Activated naive CD4-positive, alpha-beta T cell treated with anti-CD3 and anti-CD28 coated beads, Interleukin-2, amount 50 U/mL, for 72 hours (primary cell): ENCODE results near the gene NTRK3. TPM values are rescaled to one million over a fixed set of nuclear protein-coding genes. Genes with fewer than 3 reads are reported as not detected.
A peak's percentile ranks its signal among the peaks of the same experiment; 100 is the strongest.

Experiments
- ATAC-seq, 2 donors: fragments of 150-1000 bp; cut with Tn5 transposase; 2 replicates each; pipeline ENCODE4 v1.10.0; 2021; ENCODE audit warnings: mild to moderate bottlenecking in 2 of 2, moderate library complexity in 2 of 2
- DNase-seq, 2 donors: peaks; one replicate each; pipeline ENCODE4 v3.0.0; 2021 to 2022; ENCODE audit warnings: low spot score in 2 of 2
- H3K27ac Mint-ChIP-seq, 2 donors: one replicate each; pipeline ENCODE4 v1.8.0; 2022; ENCODE audit warnings: mild to moderate bottlenecking in 2 of 2, mixed read lengths in 2 of 2
- H3K36me3 Mint-ChIP-seq, 2 donors: one replicate each; pipeline ENCODE4 v1.8.0; 2022; ENCODE audit warnings: mixed read lengths in 2 of 2
- H3K9me3 Mint-ChIP-seq, 2 donors: one replicate each; pipeline ENCODE4 v1.8.0; 2022; ENCODE audit warnings: mixed read lengths in 2 of 2
- total RNA-seq, 2 donors: library from RNA; stranded (reverse); gene quantifications; one replicate each; pipeline ENCODE4 v1.2.3, GENCODE V29; 2022

NTRK3 gene
- total RNA-seq, result 1 to 10 TPM in 1 of 2 donors, under 1 TPM in 1; 0.71 to 4.0 TPM

- H3K36me3 Mint-ChIP-seq, result no peaks in the 10 kb centered on the region
- no peaks in the 10 kb centered on the region for H3K9me3 Mint-ChIP-seq
- H3K27ac Mint-ChIP-seq, result peak within 1 kb of the TSS in 1 of 2 donors; percentile 52
- peak; percentile 12 to 33 for ATAC-seq
- no peak for DNase-seq
Observed at GRCh38 chr15:88256279-88257230, at the start of gene NTRK3. NTRK3 (minus strand) TSS chr15:88256739; CDS start chr15:88256153, 586 bp downstream.

- Mint-ChIP-seq H3K27ac (no peak overlapping the region), H3K9me3 (no peaks in the 10 kb centered on the region), H3K36me3 (no peaks in the 10 kb centered on the region)
- ATAC-seq (no peak), DNase-seq (no peak)
Observed at GRCh38 chr15:88303395-88303794, 46.9 kb upstream of the NTRK3 start.

- DNase-seq (no peak), ATAC-seq (no peak)
- no peak overlapping the region for H3K27ac Mint-ChIP-seq
- H3K36me3 Mint-ChIP-seq, result no peaks in the 10 kb centered on the region
- no peaks in the 10 kb centered on the region for H3K9me3 Mint-ChIP-seq
Observed at GRCh38 chr15:88302373-88302772, 45.8 kb upstream of the NTRK3 start.

GRCh38 chr15:88301311-88301710 is 44.8 kb upstream of the NTRK3 start:
- Mint-ChIP-seq H3K9me3 (no peaks in the 10 kb centered on the region), H3K27ac (no peak overlapping the region), H3K36me3 (no peaks in the 10 kb centered on the region)
- DNase-seq (no peak), ATAC-seq (no peak)

DNA sequence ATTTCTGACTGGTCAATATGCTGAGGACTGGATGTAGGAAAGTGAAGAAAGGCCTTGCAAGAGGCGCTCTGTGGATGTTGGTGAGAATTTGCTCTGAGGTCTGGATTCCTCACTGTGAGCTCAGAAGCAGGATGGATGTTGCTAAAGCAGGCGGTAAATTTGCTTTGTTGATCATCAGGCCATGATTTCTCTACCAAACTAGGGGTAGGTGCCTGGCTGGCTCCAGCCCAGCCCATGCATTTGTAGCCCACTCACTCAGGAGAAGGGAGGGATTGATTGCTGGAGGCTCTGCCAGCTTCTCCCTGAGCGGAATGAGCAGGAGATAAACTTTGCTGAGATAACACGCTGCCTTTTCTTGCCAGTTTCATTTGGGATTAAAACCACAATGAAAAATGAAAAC is 44.3 kb upstream of the NTRK3 start:
- Mint-ChIP-seq H3K36me3 (no peaks in the 10 kb centered on the region), H3K27ac (no peak overlapping the region), H3K9me3 (no peaks in the 10 kb centered on the region)
- ATAC-seq, result no peak
- DNase-seq, result no peak

- Mint-ChIP-seq H3K9me3 (no peaks in the 10 kb centered on the region), H3K36me3 (no peaks in the 10 kb centered on the region), H3K27ac (no peak overlapping the region)
- no peak for DNase-seq
- no peak for ATAC-seq
Observed at GRCh38 chr15:88300089-88300488, 43.5 kb upstream of the NTRK3 start.

- Mint-ChIP-seq H3K9me3 (no peaks in the 10 kb centered on the region), H3K36me3 (no peaks in the 10 kb centered on the region), H3K27ac (no peak overlapping the region)
- DNase-seq (no peak), ATAC-seq (no peak)
Observed at GRCh38 chr15:88299497-88299896, 43.0 kb upstream of the NTRK3 start.

DNA sequence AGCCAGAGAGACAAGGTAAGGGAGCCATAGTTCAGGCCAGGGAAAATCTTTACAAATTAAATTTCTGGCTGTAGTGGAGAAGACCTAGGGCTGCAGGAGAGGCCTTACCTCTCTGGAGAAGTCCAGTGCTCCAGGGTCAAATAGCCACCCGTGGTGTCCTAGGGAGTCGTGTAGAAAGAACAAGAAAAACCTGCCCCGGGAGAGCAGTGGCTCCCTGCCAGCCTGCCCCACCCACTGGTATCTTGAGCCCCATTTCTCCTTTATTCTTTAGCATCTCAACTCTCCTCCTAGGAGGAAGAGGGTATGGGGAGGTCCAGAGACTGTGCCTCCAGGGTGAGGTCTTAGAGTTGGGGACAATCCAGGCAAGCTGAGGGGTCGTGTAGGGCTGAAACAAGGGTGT is 32.1 kb upstream of the NTRK3 start:
- DNase-seq (no peak), ATAC-seq (no peak)
- no peak overlapping the region for H3K27ac Mint-ChIP-seq
- H3K9me3 Mint-ChIP-seq, result no peaks in the 10 kb centered on the region
- H3K36me3 Mint-ChIP-seq, result no peaks in the 10 kb centered on the region

DNA sequence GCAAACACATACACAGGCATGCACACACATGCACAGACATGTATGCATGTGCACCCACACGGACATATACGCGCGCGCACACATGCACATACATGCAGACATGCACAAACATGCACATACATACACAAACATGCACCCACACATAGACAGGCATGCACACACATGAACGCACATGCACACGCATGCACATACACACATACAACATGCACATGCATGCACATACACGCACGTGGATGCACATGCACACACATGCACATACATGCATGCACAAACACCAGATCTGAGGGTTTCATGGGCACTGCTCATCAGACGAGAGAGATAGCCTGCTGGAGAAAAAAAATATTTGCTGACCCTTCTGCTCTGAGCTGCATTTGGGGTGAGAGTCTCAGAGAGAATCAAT is 31.7 kb upstream of the NTRK3 start:
- H3K27ac Mint-ChIP-seq, result no peak overlapping the region
- ATAC-seq (no peak), DNase-seq (no peak)
- no peaks in the 10 kb centered on the region for H3K9me3 Mint-ChIP-seq
- no peaks in the 10 kb centered on the region for H3K36me3 Mint-ChIP-seq

DNA sequence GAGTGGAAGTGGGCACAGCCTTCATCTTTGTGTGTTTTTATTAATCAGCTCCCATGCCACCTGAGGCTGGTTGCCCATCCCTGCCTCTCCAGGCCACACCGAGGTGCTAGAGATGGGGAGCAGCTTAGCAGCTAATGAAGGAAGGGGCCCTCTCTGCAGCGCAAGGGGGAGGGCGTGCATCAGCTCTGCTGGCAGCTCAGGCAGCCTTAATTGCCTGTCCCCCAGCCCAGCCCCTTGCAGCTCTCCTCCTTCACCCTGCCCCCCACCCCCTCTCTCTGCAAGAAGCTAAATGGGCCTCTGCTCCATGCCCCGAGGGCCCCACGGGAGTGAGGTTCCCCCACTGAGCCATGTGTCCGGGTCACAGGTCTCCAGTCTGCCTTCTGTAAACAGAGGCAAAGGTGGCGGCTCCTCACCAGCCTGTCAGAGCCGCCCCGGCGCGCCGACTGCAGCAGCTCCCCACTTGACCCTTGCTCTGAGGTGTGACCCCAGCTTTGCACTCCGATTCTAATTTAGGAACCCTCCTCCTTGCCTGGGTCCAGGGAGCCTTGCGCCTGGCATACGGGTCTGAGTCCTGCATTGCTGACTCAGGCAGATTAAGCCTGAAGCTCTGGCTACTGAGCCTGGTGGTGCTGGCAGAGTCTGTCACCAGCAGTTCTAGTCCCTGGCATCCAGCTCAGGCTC is 27.9 kb upstream of the NTRK3 start:
- DNase-seq, result no peak

DNA sequence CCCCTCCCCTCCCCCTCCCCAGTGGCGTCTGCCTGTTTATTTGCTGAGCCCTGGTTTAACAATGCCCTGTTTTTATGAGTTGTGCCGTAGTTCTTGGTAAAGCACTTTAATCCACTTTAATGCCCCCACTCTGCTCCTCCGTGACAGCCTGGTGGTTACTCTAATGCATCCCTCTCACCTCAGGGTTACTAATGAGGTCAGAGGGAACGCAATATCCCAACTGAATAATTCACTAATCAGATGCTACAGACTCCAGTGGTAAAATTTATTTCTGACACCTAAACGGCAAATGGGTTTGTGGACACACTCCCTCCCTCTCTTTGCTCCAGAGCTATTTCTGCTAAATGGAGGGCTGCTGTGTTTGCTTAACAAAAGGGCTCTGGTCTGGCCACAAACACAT is 26.1 kb upstream of the NTRK3 start:
- DNase-seq (no peak), ATAC-seq (no peak)
- H3K9me3 Mint-ChIP-seq, result no peaks in the 10 kb centered on the region
- H3K36me3 Mint-ChIP-seq, result no peaks in the 10 kb centered on the region
- no peak overlapping the region for H3K27ac Mint-ChIP-seq

More for the DNA sequence above, 27.9 kb upstream of the NTRK3 start:
- H3K36me3 Mint-ChIP-seq, result no peaks in the 10 kb centered on the region
- no peak overlapping the region for H3K27ac Mint-ChIP-seq
- ATAC-seq, result no peak
- H3K9me3 Mint-ChIP-seq, result no peaks in the 10 kb centered on the region

DNA sequence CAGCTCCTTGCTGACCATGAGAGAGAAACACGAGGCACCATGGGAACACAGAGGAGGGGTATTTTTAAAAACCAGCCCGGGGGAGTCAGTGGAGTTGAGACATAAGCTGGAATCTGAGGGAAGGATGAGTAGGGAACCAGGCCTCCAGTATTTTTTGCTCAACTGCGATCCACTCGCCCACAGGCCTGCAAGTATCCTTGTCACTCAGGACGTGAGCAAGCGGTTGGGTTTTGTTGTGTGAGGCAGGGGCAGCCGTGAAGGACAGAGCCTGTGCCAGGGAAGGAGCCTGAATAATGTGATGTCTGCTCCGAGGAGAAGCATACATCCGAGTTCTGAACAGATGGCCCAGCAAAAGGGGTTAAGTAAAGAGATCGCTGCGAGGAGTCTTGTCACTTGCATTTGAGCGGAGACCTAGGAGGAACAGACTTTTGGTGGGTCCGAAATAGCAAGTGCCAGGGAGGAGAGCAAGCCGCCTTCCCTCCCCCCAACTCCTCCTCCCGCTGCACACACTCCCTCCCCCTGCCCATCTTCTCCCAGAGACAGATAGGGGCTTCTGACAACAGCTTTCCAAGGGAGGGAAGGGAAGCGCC is 20.4 kb upstream of the NTRK3 start:
- H3K36me3 Mint-ChIP-seq, result no peaks in the 10 kb centered on the region
- ATAC-seq (no peak), DNase-seq (no peak)
- no peak overlapping the region for H3K27ac Mint-ChIP-seq
- no peaks in the 10 kb centered on the region for H3K9me3 Mint-ChIP-seq

DNA sequence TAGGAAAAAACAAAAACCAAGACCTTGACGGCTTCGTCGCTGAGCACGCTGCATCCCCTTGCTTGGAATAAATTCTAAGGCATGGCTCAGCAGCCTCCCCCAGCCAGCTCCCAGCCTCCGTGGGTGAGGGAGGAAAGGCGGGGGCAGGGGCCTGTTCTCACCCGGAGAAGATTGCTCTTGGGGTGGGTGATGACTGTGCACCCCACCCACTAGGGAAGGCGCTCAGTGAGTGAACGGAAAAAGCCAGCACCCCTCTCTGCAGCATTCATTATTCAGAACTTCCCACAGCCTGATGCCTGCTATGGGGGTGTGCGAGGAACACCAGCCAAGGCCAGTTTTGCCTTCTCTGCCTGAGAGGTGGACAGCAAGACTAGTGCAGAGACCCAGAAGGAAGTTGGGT is 19.3 kb upstream of the NTRK3 start:
- H3K36me3 Mint-ChIP-seq, result no peaks in the 10 kb centered on the region
- ATAC-seq (no peak), DNase-seq (no peak)
- no peak overlapping the region for H3K27ac Mint-ChIP-seq
- no peaks in the 10 kb centered on the region for H3K9me3 Mint-ChIP-seq

GRCh38 chr15:88274553-88275460 is 18.3 kb upstream of the NTRK3 start:
- DNase-seq, result peak in 1 of 2 donors; percentile 75
- H3K9me3 Mint-ChIP-seq, result no peaks in the 10 kb centered on the region
- ATAC-seq, result peak; percentile 62 to 82
- H3K36me3 Mint-ChIP-seq, result no peaks in the 10 kb centered on the region
- H3K27ac Mint-ChIP-seq, result no peak overlapping the region

GRCh38 chr15:88272421-88272820 is 15.9 kb upstream of the NTRK3 start:
- no peak overlapping the region for H3K27ac Mint-ChIP-seq
- H3K9me3 Mint-ChIP-seq, result no peaks in the 10 kb centered on the region
- ATAC-seq, result no peak
- no peak for DNase-seq
- H3K36me3 Mint-ChIP-seq, result no peaks in the 10 kb centered on the region

DNA sequence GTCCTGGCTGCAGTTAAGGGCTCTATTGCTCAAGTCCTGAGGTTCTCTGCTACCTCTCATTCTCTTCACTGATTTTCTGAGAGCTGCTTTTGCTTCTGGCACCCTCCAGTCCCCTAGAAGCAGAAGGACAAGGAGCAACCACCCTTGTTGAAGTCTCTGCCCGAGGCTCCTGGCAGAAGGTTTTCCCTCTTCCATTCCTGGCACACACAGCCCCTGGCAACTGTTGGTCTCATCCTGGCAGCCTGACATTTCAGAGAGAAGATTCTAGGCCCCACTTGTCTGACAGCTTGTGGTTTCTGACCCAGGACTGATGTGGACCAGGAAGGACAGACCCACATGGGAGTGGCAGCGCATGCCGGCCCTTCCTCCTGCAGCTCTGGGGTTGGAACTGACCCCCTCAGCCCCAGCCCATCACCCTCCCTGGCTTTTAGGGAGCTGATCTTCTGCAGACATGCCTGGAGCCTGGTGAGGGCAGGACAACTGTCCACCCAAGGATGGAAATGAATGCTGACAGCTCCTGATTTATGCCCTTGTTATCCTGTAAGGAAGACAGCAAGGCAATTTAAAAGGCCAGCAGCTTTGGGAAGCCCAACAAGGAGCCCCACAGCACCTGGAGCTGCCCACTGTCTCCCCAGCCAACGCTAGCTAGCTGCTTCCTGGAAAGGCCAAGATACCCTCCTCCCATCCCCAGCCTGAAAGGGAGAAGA is 13.0 kb upstream of the NTRK3 start:
- H3K9me3 Mint-ChIP-seq, result no peaks in the 10 kb centered on the region
- ATAC-seq (no peak), DNase-seq (no peak)
- no peak overlapping the region for H3K27ac Mint-ChIP-seq
- H3K36me3 Mint-ChIP-seq, result no peaks in the 10 kb centered on the region
